Posterior cingulate gyrus (tissue), 11 donors: ENCODE data around the gene TLR10.
"Not testable (repeated sequence)": the region's sequence is repeated elsewhere in the genome, so short reads cannot be mapped to it uniquely, and the experiment has no call there.

Experiments
- DNase-seq, 10 donors: peaks; one replicate each; pipeline versions ENCODE4 v3.0.0 to v3.0.0-alpha.2; 2020 to 2021; ENCODE audit warnings: mixed read lengths in 3 of 10
- intact Hi-C: fragments of 100-400 bp; cut with DNase I; formaldehyde crosslinking; loops from one replicate; pipeline ENCODE4 v1.15.1; 2023

TLR10 gene

DNA sequence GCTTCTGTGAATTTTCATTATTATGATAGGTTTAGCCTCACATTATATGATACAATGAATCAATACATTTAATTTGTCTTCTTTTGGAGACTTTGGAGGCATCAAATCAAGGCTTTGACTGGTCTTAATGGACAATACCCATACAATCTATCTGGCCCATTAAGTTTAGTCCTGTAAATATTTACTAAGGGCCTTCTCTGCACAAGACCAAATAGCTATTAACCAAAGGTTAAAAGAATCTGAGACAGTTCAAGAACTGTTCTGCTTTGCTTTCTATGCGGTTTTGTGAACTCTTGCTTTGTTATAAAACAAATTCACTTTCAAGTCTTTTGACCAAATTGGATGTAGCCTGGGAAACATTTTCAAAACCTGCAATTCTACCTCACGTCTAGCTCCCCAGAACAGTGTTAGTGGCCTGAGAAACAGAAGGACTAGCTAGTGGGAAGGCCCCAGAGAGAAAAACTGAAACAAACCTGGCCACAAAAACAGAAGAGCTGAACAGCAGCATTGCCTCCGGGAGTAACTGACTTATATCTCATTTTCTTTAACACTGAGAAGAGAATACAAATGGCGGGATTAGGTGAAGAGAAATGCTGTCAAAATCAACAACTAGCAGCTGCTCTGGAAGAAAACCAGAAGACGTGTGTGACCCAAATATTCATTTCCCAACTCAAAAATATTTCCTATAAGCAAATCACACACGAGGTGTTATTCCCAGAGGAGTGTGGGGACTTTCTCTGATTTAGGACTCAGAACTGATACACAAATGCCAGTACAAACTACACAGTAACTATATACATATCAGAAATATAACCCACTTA, 21.3 kb upstream of the TLR10 start:
- DNase-seq = no peak
- intact Hi-C loops = loop anchor here (5.0 kb wide), 1 partner anchor 742 kb away; no protein-coding TSS in a partner anchor

DNA sequence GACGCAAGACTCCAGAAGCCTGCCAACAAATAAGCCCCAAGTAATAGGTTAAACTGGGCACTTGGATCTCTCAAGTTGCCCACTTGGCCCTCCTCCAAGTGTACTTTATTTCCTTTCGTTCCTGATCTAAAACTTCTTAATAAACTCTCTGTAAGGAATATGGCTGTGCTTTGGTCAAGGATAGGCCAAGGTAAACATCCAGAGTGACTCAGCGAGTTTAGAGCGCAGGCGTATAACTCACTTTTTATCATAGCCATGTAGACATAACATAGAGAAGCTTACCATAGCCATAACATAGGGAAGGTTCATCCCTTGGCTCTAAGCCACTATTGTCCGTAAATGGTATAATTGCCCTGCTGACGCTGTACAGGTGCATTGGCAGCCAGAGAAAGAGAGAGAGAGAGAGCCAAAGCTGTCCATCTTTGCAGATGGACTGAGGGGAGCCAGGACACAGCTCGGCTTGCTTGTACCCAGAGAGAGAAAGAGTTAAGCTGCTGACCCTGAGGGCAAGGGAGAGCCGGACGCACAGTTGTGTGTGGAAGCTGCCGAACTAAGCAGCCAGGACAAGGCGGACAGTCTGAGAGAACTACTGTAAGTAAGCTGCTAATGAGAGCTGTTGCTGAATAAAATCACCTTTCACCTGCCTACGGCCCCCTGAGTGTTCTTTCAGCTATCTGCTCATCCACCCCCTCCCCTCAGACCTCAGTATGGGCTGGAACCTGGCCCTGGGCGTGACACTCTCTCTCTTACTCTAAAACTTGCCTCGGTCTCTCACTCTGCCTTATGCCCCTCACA, 20.0 kb upstream of the TLR10 start:
- intact Hi-C loops = loop anchor here (5.0 kb wide), 1 partner anchor 740 kb away; no protein-coding TSS in a partner anchor
- DNase-seq = peak in 1 of 10 donors; percentile 77

- intact Hi-C loops = loop anchor here (5.0 kb wide), 1 partner anchor 739 kb away; no protein-coding TSS in a partner anchor
- DNase-seq = no peak
Observed at GRCh38 chr4:38800961-38801450, 18.2 kb upstream of the TLR10 start.

GRCh38 chr4:38800366-38800765, 17.6 kb upstream of the TLR10 start:
- intact Hi-C loops = loop anchor here (5.0 kb wide), 1 partner anchor 738 kb away; no protein-coding TSS in a partner anchor
- no peak for DNase-seq

DNA sequence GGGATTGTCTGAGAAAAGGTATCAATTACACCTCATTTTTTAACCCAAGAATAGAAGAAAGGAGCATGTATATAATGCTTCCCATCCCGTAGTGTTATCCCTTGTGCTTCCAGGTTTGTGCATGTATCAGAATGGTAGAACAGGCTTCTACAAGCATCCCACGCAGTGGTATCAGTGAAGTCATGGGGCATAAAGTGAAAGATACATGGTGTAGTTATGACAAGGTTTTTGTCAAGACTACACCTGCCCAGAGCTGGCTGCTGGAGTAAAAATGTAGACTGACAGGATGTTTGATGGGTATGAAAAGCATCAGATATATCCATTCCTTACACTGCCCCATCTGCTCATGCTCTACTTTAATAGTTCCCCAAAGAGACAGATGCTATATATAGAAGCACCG, 12.3 kb upstream of the TLR10 start:
- no peak for DNase-seq
- intact Hi-C loops = no loop called here

DNA sequence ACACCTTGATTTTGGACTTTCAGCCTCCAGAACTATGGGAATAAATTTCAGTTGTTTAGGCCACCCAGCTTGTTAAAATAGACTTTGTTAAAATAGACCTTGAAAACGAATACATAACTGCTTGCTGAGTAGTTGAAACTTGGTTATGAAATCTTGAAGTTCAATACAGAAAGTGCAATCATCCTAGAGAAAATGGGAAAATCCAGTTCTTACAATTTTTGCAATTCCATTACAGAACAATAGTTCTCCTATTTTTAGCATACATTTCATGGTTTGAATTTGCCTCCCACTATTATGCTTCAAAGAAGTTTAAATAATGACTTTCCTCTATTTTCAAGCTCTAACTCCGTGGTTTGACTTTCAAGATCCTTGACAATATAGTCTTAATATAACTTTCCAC, 11.3 kb upstream of the TLR10 start:
- DNase-seq = no peak
- intact Hi-C loops = no loop called here

DNA sequence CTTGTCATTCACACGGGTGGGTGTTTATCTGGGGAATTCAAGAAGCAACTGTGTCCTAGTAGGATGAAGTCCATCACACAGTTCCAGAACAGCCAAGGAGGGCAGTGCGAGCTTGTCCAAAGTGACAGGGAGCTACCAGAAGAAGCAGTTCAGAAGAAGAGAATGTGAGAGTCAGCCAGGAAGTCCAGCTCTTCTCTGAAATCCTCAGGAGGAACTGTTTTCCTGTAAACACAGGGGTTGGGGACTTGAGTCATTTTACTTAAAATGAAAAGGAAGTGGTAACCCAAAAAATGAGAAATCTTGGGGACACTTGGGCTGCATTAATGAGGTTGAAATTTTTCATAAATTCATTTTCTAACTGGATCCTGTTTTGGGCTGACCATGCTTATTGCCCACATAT, 8.2 kb upstream of the TLR10 start:
- no peak for DNase-seq
- intact Hi-C loops = no loop called here

DNA sequence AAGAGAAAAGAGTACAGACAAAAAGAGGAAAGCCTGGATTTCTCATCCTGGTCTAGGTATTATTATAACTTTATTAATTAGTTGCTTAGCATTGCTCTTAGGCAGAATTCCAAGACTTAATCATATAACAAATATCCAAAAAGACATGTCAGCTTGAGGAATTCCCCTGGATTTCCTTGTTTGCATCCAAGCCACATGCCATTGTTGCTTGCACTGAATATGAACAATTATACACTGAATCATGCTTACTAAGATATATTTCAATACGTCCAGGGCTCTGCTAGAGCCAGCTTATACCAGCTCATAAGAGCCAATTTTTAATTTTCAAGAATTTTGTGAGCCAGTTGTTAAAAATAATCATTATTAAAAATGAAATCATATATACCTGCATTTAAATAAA, 5.5 kb upstream of the TLR10 start:
- no peak for DNase-seq
- intact Hi-C loops = no loop called here

DNA sequence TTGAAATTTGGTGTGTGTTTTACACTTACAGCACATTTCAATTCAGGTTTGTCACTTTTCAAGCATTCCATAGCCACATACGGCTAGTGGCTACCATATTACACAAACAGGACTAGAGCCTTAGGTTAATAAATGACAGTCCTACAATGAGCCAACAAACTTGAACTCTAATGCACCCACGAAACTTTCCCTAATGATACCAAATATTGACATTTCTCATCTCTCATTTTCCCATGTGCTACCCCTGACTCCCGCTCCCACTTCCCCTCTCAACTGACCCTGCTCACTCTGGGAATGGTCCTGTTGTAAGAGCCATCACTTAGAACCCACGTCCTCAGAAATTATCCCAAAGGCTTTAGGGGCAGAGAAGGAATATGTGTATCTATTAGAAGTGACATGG, 4.9 kb upstream of the TLR10 start:
- intact Hi-C loops = no loop called here
- DNase-seq = no peak

DNA sequence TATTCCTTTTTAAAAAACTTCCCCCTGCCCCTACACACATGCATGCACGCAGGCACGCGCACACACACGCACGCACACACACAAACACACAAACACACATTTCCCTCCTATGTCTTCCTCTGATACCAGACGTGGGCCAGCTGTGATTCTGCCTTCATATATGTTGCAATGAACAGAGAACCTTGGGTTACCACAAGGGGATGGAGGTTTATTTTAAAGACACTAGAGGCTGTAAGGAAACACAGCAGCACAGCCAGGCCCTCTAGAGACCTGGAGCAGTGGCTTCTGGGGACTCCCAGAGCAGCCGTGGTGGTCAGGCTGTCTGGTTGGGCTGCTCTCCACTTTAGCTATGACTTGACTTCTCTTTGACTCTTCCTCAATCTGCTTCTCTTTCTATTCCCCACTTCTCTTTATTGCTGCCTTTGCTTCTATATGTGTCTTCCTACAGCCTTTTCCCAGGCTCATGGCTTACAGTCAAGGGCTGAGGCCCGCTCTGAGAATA, 3.2 kb upstream of the TLR10 start:
- DNase-seq = no peak
- intact Hi-C loops = no loop called here

DNA sequence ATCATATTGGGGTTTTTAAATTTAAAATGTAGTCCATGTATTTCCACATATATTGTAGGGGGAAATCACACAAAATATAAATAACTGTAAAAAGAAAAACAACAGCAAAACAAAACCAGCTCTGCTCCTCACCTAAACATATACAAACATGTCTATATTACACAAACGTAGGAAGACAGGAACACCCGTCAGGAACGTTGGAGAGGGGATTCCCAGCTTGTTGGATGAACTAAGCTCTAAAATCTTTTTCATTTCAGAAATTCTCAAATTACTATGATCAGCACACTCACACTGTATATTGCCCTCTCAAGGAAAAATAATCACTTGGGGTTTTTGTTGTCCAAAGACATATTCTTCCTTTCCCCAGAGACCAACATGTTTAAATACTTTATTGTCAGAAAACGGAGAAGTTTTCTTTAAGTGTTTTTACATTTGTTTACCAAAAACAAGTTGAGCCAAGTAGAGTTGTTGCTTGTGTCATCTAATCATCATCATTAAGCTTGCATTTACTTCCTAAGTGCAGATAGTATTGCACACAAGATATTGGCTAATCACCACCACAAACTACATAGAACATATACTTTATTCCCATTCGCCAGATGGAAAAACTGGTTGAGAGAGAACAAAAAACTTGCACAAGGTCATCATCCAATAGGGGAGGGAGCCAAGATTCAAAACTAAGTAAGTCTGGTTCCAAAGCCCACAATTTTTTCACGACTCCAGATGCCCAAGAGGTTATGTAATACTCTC, 2.4 kb upstream of the TLR10 start:
- intact Hi-C loops = no loop called here
- no peak for DNase-seq

DNA sequence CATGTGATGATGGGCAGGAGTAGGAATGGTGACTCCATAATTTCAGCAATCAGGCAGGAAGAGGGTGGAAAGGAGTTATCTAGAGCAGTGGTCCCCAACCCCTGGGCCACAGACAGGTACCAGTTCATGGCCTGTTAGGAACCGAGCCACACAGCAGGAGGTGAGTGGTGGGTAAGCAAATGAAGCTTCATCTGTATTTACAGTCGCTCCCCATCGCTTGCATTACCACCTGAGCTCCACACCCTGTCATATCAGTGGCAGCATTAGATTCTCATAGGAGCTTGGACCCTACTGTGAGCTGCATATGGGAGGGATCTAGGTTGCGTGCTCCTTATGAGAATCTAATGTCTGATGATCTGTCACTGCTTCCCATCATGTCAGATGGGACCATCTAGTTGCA, 1.4 kb upstream of the TLR10 start:
- no peak for DNase-seq
- intact Hi-C loops = loop anchor here (5.0 kb wide), 1 partner anchor 722 kb away; no protein-coding TSS in a partner anchor

- no peak for DNase-seq
- intact Hi-C loops = loop anchor here (2.0 to 5.0 kb wide), 2 partner anchors 604 to 721 kb away; no protein-coding TSS in a partner anchor
Observed at GRCh38 chr4:38783109-38783460, 295 bp upstream of the TLR10 start.

DNA sequence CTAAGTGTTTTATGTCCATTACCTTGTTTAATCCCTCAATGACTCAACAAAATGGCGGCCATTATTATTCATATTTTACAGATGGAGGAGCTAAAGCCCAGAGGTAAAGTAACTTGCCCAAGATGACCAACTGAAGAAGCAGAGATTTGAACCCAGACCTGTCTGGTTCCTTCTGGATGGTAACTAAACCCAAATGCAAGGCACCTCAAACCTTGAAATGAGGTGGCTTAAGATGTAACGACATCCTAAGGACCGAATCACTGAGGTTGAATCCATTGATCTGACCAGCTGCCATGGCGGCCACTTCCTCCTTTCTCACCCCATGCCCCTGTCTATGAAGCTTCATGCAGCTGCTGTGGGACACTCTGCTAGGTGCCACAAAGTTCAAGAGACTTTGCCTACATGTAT, 932 bp downstream of the TLR10 start:
- intact Hi-C loops = loop anchor here (2.0 to 5.0 kb wide), 2 partner anchors 603 to 720 kb away; no protein-coding TSS in a partner anchor
- DNase-seq = no peak

DNA sequence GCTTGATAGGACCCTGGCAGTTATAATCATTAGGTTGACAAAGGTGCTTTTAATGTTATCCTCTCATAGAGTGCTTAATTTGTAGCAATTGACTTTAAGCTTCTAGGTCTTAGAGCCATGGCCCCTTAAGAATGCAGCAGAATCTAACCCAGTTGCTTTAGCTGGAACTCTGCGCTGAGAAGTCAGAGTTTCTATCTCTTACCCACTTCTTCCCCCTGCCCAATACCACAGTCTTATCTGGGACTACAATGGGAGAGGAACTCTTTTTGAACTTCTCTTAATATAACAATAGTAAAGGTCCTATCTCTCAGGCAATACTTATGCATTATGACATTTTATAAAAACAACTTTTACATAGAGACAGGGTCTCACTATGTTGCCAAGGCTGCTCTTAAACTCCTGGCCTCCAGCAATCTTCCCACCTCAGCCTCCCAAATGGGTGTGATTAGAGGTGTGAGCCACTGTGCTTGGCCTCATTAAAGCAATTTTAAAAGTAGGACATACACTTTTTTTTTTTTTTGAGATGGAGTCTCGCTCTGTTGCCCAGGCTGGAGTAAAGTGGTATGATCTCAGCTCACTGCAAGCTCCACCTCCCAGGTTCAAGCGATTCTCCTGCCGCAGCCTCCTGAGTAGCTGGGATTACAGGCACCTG, 1.8 kb downstream of the TLR10 start:
- intact Hi-C loops = loop anchor here (5.0 kb wide), 1 partner anchor 719 kb away; no protein-coding TSS in a partner anchor
- DNase-seq = no peak

GRCh38 chr4:38779790-38780189, 3.0 kb downstream of the TLR10 start:
- DNase-seq = no peak
- intact Hi-C loops = loop anchor here (5.0 to 10.0 kb wide), 2 partner anchors 355 to 717 kb away; no protein-coding TSS in a partner anchor

DNA sequence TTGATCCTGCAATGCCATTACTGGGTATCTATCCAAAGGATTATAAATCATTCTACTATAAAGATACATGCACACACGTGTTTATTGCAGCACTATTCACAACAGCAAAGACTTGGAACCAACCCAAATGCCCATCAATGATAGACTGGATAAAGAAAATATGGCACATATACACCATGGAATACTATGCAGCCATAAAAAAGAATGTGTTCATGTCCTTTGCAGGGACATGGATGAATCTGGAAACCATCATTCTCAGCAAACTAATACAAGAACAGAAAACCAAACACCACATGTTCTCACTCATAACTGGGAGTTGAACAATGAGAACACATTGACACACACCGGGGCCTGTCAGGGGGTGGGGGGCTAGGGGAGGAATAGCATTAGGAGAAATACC, 4.9 kb downstream of the TLR10 start:
- intact Hi-C loops = loop anchor here (10.0 kb wide), 1 partner anchor 357 kb away; no protein-coding TSS in a partner anchor
- DNase-seq = not testable (repeated sequence)

DNA sequence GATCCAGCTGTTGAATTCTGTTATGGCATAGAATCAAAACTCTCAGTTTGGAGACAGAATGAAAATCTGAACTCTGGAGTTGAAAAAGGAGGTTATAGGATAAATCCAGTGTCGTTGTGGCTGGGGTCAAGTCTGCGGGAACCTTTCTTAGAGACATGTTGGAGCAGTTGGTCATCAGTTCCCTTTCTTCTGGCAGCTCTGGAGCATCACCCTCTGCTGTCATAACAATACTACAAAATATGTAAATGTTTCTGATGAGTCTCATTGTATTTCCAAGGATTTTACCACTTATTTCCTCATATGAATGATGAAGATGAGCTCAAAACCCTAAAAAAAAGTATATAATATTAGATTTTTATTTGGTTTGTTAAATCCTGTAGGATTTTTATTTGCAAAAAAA, 7.5 kb downstream of the TLR10 start:
- DNase-seq = no peak
- intact Hi-C loops = loop anchor here (10.0 kb wide), 1 partner anchor 359 kb away; no protein-coding TSS in a partner anchor

- DNase-seq = no peak
- intact Hi-C loops = loop anchor here (10.0 kb wide), 1 partner anchor 360 kb away; no protein-coding TSS in a partner anchor
Observed at GRCh38 chr4:38774181-38774955, 8.4 kb downstream of the TLR10 start.
